NCI-H345 (cell line): Measurements from ENCODE around the gene DCUN1D4.
"Not testable (repeated sequence)": the region's sequence is repeated elsewhere in the genome, so short reads cannot be mapped to it uniquely, and the experiment has no call there.

ENCODE experiments used
- DNase-seq: peaks from one replicate; lab custom pipeline; 2025; lab: John Stamatoyannopoulos, UW

Gene DCUN1D4

DNA sequence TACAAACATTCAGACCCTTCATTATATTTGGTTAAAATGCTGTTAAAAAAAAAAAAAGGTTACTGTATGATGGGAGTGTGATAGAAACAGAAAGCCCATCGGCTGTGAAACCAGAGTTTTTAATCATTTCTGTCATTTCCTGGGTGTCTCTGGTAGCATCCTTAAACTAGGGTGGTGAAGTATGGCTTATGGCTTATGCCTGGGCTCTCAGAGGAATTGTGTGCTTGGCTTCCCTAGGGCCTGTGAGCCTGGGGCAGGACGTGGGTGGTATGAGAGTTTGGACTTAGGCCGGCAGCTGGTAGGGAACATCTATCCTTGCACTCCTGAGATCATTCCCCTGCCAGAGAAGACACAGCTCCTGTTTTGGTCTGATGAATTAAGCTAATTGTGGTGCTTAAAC lies 52.2 kb downstream of the DCUN1D4 start:
- DNase-seq = no peak

DNA sequence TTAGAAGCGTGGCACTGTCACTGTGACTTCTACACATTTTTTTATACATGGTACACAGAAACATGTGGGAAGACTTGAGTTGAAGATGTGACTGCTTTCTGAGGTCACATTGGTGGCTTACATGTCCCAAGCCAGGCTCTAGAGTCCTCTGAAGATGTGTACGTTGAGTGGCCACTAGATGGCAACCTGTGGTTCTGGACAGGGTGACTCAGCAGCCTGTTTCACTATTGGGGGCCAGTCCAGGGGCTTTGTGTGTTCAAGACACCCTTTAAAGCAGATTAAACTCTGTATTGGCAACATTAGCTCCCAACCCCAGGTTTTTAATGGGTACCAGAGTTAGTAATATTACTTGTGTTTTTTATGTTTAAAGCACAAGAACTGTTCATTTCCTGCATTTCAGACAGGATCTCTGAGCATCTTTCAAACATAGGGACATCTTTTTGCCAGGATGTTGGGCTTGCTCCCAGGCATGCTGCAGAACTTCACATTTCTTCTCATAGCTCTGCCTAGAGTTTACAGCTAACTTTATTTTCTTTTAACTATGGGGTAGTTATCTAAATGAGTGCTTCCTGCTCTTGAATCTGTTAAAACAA lies 53.0 kb downstream of the DCUN1D4 start:
- peak; percentile 40 for DNase-seq

DNA sequence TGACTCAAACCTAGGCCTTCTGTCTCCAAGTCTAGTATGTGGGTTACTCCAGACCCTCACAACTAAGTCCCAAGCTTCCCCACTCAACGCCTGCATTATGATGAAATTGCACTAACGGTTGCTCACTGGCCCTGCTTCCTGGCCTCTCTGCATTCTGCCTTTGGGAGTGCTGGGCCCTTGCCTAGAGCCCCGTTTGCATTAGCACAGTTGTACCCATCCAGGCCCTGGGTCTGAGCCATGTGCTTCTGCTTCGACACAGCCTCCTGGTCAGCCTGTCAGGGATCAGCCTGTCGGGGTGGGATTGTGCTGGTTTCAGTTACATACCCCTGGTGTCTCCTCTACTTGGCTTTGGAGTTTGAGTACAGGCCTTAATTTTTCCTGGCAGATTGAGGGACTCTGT lies 58.4 kb downstream of the DCUN1D4 start:
- no peak for DNase-seq

DNA sequence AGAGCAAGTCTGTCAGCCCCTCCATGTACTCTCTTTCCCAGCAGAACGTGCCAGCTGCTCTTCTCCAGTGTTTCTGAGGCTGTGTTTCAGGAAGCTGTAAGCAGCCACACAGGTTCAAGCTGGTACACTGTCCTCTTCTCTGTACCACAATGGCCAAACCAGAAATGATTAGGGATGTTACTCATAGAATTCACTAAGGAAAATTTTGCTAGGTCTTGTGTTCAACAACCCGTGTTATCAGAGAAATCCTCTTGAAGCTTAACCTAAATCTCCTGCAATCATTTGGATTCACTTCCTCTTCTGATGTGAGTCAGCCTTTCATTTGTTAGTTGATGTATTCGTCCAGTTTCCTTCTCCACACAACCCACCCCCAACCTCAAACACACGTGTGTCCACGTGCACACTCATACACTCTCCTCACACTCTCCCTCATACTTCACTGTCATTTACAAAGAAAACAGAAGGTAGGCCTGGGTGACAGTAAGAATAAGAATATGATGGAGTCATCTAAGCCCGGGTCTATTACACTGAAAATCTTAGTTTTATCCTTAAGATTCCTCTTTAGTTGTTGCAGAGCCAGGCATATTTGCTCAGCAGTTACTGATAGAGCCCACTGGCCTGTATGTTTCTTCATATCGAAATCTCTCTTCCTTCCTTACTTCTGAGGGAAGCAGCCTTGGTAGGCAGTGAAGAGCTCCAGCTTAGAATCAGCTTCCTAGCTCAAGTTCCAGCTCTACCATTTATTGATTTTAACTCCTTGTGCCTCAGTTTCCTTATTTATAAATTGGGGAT lies 63.4 kb downstream of the DCUN1D4 start:
- no peak for DNase-seq

DNA sequence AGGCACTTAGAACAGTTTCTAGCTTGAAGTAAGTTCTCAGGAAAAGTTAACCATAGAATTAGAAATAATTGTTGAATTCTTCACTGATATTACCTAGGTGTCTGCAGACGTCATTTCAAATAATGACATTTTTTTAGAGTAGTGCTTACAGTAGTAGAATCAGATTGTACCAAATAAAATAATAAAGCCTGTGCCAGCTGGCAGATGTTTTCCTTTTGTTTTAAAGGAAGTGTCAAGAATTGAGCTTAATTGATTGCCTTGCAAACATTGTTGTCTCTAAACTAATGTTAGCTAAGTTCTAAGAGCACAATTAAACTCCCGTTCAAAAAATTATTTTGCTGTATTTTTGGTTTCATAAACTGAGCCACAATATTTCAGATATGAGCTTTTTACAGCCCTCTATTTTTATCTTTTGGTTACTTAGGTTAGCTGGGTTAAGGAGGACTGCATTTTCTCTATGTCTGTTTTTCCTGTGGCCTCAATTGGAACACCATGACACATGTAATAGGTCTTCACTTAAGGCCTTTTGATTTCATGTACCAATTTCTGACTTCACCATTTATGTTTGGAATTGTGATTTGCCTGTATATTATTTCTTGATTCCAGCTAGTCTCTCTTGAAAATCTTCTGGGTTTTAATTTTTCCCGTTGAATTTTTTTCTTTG lies 64.2 kb downstream of the DCUN1D4 start:
- DNase-seq = no peak

DNA sequence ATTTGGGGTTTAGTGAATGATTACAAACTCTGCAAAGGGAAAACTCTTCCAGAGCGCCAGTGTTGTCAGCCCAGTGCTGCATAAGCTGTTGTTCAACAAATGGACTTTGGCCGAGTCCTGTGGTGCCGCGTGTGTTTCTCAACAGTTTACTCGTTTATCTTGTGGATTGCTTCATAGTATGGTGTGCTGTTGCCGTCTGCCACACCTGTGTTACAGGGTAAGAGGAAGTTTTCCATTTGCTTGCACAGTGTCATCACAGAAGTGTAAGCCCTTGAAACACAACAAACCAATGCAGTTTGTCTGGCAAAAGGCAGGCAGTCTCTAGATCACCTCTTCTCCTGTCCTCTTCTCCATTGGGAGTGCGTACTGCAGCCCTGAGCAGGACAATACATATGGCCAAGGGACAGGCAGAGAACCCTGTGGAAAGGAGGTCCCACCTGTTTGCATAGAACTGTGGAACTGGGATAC lies 66.3 kb downstream of the DCUN1D4 start:
- no peak for DNase-seq

DNA sequence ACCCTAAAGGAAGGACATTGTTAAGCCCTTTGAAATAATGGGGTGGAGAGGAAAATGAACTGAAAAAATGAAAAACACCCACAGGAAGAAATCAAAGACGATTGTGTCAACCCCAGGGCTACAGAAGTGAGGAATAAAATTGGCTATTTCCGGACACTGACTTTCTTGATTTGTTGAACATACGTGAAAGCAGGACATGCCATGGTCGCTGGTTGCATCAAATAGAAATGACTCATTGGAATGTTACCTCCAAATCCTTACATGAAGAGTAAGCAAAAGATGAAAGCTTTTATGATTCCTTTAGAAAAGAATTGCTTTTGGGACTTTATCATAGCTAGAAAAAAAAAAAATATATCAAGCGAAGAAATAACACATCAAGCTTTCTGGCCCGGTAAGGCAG lies 75.3 kb downstream of the DCUN1D4 start:
- no peak for DNase-seq

DNA sequence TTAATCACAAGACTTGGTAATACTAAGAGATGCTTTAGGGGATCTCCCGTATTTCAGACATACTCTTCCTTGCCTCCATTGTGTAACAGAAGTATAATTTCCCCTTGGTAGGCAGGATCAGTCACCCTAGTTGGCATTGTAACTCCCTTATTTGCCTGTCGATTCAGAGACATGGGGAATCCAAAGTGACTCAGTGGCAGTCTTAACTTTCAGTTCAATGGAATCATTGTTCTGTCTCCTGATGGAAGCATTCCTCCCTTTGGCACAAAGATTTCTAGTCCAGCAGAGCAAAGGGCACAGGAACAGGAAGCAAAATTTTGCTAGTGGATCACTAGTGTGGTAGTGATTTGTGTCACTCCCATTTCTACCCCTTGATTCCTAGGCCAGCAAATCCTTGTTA lies 80.4 kb downstream of the DCUN1D4 start:
- no peak for DNase-seq

DNA sequence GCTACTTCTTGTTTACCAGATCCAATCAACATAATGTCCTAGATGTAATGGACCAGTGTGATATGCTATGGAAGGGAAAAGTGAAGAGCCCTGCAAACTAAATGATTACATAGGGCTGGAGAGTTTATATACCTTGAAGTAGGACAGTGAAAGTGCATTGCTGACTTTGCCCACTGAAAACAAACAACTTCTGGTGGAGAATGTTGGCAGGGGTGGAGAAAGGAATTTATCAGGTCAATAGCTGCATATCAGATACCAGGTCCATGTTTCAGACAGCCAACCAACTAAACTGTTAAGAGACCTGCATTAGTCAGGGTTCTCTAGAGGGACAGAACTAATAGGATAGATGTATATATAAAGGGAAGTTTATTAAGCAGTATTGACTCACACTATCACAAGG lies 82.4 kb downstream of the DCUN1D4 start:
- no peak for DNase-seq

DNA sequence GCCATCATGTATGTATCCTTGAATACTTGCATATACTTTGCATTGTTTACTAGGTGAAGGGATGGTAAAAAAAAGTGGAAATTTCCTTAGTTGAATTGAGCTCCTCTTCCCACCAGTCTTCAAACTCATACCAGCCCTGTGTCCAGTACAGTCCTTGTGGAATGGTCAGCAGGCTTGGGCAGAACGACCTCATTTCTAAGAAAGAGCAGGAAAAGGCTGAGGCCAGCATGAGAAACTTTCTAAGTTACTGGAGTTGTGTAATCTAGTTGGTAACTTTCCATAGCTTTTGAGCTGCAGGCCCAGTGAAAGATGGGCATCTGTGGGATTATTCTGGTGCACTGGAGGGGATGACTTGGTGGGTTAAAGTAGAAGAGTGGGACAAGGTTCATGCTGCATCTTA lies 87.6 kb downstream of the DCUN1D4 start:
- no peak for DNase-seq

DNA sequence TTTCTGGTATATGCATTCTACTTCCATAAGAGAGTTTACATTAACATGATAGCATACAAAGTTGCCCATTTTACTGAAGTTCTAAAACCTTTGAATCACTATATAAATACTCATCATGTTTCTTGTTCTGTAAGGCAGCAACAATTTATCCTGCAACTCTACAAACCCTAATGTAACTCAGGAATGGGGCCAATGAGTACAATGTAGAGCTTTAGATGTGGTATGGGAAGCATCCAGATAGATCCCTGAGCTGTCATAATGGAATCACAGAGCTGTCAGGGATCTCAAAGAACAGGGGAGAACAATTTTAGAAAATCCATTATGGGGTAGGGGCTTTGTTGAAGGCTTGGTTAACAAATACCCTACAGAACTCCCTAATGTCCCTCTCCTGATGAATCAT lies 88.5 kb downstream of the DCUN1D4 start:
- DNase-seq = no peak

DNA sequence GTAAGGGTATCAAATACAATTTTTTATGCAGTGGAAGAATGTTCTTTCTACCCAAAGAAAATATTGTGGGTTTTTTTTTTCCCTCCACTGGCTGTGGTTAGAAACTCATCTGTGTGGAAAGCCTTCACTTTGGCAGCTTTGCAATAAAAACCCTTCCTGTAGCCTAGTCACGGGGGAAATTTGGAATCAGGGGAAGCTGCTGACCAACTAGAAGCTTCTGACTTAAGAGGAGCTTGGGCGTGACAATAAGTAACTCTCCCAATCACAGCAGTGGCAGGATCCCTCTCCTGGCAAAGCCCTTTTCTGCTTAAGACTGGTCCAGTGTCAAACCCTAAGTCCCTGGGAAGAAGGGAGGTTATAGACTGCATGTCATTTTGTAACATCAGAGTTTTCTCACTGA lies 89.3 kb downstream of the DCUN1D4 start:
- no peak for DNase-seq

DNA sequence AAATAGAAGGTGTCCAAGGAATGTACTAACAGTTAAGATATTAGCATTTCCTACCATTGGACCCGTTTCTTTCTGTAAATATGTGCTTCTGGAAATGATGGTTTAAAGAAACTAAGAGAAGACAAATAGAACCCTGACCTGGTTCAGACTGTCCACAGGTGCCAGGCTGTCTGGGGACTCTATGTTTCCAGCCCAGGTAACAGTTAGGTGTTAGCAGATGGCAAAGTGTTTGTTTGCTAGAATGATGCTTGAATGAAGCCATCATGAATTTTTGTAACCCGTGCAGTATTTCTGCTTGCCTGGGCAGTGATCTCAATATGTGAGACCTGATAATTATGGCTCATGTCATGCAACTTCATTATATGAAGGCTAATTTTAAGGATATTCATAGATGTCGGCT lies 89.7 kb downstream of the DCUN1D4 start:
- DNase-seq = no peak

DNA sequence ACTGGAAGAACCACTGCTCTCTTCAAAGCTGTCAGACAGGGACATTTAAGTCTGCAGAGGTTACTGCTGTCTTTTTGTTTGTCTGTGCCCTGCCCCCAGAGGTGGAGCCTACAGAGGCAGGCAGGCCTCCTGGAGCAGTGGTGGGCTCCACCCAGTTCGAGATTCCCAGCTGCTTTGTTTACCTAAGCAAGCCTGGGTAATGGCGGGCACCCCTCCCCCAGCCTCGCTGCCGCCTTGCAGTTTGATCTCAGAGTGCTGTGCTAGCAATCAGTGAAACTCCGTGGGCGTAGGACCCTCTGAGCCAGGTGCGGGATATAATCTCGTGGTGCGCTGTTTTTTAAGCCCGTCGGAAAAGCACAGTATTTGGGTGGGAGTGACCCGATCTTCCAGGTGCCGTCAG lies 97.5 kb downstream of the DCUN1D4 start:
- DNase-seq = not testable (repeated sequence)

DNA sequence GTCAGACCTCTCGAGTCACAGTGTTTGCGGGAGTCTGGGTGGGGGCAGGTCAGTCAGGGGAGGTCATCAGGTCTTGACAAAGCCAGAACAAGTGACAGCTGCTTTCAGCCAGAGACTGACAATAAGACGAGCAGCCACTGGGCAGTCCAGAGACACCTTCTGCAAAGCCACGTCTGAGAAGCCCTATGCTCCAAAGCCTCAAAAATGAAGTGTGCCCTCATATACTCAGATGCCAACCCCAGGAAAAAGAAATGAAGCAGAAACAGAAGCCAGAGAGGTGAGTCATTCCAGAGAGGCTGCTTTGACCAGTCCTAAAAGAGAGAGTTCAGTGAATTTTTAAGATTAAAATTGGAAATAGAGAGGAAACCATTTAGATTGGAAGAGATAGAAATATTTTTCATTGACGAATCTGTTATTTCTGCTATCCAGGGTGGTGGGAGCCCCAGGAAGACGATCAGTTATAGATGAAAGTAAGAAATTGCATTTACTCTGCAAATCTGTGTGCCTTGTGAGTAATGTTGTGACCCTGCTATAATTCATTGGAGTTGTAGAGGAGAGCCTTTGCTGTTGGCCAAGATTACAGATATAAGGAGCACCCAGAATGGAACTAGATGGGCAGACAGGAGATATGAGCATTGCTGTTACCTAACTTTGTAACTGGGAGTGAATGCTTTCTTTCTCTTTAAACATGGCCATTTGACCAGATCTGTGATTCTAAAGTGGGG lies 99.3 kb downstream of the DCUN1D4 start:
- no peak for DNase-seq

DNA sequence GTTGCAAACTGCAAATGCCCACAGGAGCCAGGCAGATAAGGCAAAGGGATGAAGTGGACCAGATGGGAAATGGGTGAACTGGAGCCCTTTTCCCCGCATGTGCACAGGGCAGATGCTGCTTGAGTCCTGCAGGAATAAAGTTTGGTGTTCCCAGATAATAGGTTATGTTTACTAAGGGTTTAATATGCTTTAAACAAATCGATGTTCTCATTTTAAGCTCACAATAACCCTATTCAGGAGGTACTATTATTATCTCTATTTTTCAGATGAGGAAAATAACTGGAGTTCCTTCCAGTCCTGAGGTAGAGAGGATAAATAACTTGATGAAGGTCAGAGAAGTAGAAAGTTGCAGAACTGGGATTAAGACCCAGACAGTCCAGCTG lies 99.9 kb downstream of the DCUN1D4 start:
- no peak for DNase-seq

DNA sequence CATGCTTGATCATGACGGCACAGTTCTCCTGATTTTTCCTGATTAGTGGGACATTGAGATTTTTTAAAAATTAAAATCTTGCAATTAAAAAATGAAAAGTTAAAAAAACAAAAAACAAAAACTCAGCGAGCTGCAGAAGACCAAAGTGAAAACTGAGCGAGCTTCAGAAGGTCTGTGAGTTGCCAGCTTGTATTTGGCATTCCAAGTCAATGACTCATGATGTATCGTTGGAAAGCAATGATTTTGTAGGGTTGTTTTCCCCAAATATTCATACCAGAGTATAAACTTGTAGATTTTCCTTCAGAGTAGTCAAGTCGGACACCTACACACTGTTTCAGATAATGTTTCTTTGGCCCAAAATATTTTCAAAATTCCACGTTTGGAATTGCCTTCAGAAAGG lies 100.3 kb downstream of the DCUN1D4 start:
- no peak for DNase-seq

DNA sequence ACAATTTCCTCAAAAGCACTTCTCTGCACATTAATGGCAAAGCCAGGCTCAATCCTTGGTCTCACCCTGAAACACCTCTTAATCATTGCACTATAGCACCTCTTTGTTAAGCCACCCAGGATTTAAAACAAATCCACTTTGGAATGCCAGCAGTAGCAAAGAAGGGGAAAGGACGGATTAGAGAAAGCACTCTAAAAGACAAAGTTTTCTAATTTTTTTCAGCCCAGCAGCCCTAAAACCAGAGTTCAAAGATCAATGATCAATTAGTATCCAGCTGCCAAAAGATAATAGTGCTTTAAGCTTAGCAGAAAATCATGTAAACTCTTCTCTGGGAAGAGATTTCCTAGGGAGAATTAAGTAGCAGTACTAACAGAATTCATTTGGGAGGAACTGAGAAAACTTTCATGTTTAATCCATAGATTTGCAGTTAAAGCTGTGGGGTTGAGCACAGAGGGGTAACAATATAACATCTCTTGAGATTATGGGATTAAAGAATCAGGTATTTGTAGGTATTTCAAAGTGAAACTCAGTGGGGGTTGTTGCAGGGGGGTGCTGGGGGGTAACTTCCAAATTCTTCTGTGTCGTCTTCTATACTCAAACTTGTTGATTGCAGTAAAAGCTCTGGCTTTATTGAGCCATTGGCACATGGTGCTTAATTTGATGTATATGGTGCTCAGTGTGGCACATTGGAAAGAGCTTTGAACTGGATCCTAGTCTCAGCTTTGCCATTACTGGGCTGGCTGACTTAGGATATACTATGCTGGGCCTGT lies 115.4 kb downstream of the DCUN1D4 start:
- no peak for DNase-seq

DNA sequence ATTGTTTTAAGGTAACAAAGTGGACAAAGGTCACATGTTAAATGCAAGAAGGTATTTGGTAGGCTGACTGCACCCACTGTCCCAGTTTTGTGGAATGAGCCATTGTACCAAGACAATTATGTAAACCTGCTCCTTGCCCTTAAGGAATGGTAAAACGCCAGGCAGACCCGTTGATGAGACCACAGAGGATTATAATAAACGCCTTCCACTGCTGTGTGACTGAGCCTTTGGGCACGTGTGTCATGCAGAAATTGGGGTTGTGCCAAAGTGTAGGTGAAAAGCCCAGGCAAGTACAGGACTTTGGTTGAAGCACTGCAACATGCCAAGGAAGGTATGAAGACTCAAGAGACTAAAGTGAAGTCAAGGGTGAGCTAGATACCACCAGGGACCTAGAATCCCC lies 117.5 kb downstream of the DCUN1D4 start:
- no peak for DNase-seq

DNA sequence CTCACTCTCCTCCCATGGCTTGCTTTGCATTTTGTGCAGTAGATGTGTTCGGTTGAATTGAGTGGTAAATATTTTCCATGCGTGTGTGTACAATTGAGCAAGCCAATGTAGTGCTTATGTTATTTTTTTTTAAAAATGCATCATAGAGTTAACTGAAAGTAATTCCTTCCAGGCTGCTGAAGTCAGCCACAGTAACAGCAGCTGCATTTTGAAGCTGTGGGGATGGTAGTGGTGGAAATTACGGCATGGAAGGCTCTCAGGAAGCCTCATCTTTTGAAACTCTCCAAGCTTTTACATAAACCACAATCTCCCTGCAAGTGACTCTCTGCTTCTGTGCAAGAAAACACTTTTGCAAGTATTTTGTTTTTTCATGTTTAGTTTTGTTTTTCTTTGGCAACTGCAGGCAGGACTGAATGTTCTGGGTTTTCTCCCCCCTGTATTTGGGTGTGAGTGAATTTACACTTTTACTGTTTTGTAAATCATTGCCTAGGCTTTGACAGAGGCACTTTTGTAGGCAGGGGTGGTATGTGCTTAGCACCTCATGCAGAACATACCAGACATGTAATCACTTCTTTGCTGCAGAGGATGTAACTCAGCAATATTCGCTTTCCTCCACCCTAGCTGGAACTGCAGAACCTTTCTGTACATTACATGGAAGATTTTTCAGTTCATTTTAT lies 121.0 kb downstream of the DCUN1D4 start:
- no peak for DNase-seq

DNA sequence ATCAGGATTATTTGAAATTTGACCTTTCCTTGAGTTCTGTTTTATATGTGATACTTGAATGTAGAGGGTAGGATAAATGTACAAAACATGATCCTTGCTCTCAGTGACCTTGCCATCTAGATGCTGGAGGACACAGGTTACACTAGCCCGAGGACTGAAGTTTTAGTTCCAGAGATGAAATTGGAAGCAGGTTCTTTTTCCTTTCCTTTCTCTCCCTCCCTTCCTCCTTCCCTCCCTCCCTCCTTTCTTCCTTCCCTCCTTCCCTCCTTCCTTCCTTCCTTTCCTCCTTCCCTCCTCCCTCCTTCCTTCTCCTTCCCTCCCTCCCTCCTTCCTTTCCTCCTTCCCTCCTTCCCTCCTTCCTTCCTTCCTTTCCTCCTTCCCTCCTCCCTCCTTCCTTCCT lies 122.9 kb downstream of the DCUN1D4 start:
- DNase-seq = no peak
